ENCODE data around the gene ZDHHC14. TPM values are rescaled to one million over a fixed set of nuclear protein-coding genes. Genes with fewer than 3 reads are reported as not detected.
"Not testable (repeated sequence)": the region's sequence is repeated elsewhere in the genome, so short reads cannot be mapped to it uniquely, and the experiment has no call there.

Gene ZDHHC14
- total RNA-seq, 1 donor from 2014 or later: 15.2 TPM

- Histone ChIP-seq H3K4me1 (peaks cover 6% of the 10 kb centered on the region), H3K9me3 (no peaks in the 10 kb centered on the region), H3K4me3 (no peak overlapping the region), H3K36me3 (no peaks in the 10 kb centered on the region), H3K27me3 (no peaks in the 10 kb centered on the region), H3K27ac (no peak overlapping the region)
- DNase-seq (ENCODE audit: extremely low spot score in 2 of 2): no peak
- intact Hi-C loops (cut with DNase I): no loop called here
- TF ChIP-seq, protein P1, sequence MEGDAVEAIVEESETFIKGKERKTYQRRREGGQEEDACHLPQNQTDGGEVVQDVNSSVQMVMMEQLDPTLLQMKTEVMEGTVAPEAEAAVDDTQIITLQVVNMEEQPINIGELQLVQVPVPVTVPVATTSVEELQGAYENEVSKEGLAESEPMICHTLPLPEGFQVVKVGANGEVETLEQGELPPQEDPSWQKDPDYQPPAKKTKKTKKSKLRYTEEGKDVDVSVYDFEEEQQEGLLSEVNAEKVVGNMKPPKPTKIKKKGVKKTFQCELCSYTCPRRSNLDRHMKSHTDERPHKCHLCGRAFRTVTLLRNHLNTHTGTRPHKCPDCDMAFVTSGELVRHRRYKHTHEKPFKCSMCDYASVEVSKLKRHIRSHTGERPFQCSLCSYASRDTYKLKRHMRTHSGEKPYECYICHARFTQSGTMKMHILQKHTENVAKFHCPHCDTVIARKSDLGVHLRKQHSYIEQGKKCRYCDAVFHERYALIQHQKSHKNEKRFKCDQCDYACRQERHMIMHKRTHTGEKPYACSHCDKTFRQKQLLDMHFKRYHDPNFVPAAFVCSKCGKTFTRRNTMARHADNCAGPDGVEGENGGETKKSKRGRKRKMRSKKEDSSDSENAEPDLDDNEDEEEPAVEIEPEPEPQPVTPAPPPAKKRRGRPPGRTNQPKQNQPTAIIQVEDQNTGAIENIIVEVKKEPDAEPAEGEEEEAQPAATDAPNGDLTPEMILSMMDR (IDR thresholded peaks at IDR 0.05): no peak
- no peak for TF ChIP-seq POLR2AphosphoS5 (IDR thresholded peaks at IDR 0.05; ENCODE audit: insufficient read depth in 1 of 2, low read depth in 1 of 2)
- no peak for TF ChIP-seq POLR2A (IDR thresholded peaks at IDR 0.05)
Observed at GRCh38 chr6:157574851-157575424, 193.9 kb downstream of the ZDHHC14 start.

- intact Hi-C loops (cut with DNase I): no loop called here
- DNase-seq (ENCODE audit: extremely low spot score in 2 of 2): no peak
- Histone ChIP-seq H3K27ac (no peak overlapping the region), H3K9me3 (no peaks in the 10 kb centered on the region), H3K4me3 (no peak overlapping the region), H3K36me3 (no peaks in the 10 kb centered on the region), H3K27me3 (no peaks in the 10 kb centered on the region), H3K4me1 (peaks cover 13% of the 10 kb centered on the region)
- TF ChIP-seq POLR2AphosphoS5 (IDR thresholded peaks at IDR 0.05; ENCODE audit: insufficient read depth in 1 of 2, low read depth in 1 of 2): no peak
- TF ChIP-seq POLR2A (IDR thresholded peaks at IDR 0.05): no peak
Observed at GRCh38 chr6:157575436-157576145, 194.6 kb downstream of the ZDHHC14 start.

GRCh38 chr6:157576991-157577390, 196.0 kb downstream of the ZDHHC14 start:
- H3K9me3 ChIP-seq; intact Hi-C loops (cut with DNase I); DNase-seq (ENCODE audit: extremely low spot score in 2 of 2); H3K27ac ChIP-seq; H3K27me3 ChIP-seq; H3K4me3 ChIP-seq; H3K36me3 ChIP-seq: not testable (repeated sequence)
- H3K4me1 ChIP-seq: peaks cover 14% of the 10 kb centered on the region

- H3K36me3 ChIP-seq; H3K9me3 ChIP-seq; H3K4me3 ChIP-seq; DNase-seq (ENCODE audit: extremely low spot score in 2 of 2); intact Hi-C loops (cut with DNase I); H3K27me3 ChIP-seq; H3K27ac ChIP-seq: not testable (repeated sequence)
- peaks cover 14% of the 10 kb centered on the region for H3K4me1 ChIP-seq
Observed at GRCh38 chr6:157578527-157578926, 197.5 kb downstream of the ZDHHC14 start.

GRCh38 chr6:157579467-157580031, 198.6 kb downstream of the ZDHHC14 start:
- peaks cover 14% of the 10 kb centered on the region for H3K4me1 ChIP-seq
- H3K4me3 ChIP-seq: no peak overlapping the region
- intact Hi-C loops (cut with DNase I): no loop called here
- no peaks in the 10 kb centered on the region for H3K9me3 ChIP-seq
- TF ChIP-seq POLR2A (IDR thresholded peaks at IDR 0.05) (no peak), POLR2AphosphoS5 (IDR thresholded peaks at IDR 0.05; ENCODE audit: insufficient read depth in 1 of 2, low read depth in 1 of 2) (peak in 1 of 2 donors; percentile 55)
- TF ChIP-seq, protein P1 (IDR thresholded peaks at IDR 0.05): no peak
- no peaks in the 10 kb centered on the region for H3K27me3 ChIP-seq
- no peak overlapping the region for H3K27ac ChIP-seq
- H3K36me3 ChIP-seq: no peaks in the 10 kb centered on the region
- no peak for DNase-seq (ENCODE audit: extremely low spot score in 2 of 2)

DNA sequence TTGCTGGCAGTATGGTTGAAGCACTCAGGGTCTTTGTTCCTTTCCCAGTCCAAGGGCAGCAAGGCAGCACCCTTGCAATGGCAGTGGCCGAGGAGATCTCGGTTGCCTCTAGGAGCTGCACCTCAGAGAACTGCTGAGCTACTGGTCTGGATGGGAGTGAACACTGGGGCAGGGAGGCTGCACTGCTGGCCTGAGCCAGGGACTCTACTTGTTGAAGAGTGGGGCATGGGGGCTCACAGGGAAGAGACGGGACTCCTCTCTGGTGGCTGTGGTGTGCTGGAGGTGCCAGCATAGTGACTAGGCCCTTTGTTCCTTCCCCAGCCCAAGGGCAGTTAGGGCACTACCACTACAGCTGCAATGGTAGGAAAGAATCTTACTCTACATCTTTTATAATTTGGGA, 203.0 kb downstream of the ZDHHC14 start:
- Histone ChIP-seq H3K4me1 (peaks cover 14% of the 10 kb centered on the region), H3K4me3 (no peak overlapping the region), H3K36me3 (no peaks in the 10 kb centered on the region), H3K27me3 (no peaks in the 10 kb centered on the region), H3K27ac (no peak overlapping the region), H3K9me3 (no peaks in the 10 kb centered on the region)
- no peak for TF ChIP-seq POLR2A (IDR thresholded peaks at IDR 0.05)
- TF ChIP-seq, protein P1 (IDR thresholded peaks at IDR 0.05): no peak
- no peak for TF ChIP-seq POLR2AphosphoS5 (IDR thresholded peaks at IDR 0.05; ENCODE audit: insufficient read depth in 1 of 2, low read depth in 1 of 2)
- no peak for DNase-seq (ENCODE audit: extremely low spot score in 2 of 2)
- intact Hi-C loops (cut with DNase I): no loop called here

Measured in vagina (tissue), 2 donors.